HCT116 (cell line): ENCODE data around the gene PIAS4. TPM values are rescaled to one million over a fixed set of nuclear protein-coding genes. Genes with fewer than 3 reads are reported as not detected.

Source experiments
- ATAC-seq: fragments of 200-7000 bp; cut with Tn5 transposase; 2 replicates; pipeline ENCODE4 v1.9.1; 2020; ENCODE audit warnings: mild to moderate bottlenecking, moderate library complexity
- BruUV-seq: library from RNA; stranded (reverse); fragments of 400-500 nt; replicated peaks from 2 replicates; lab custom pipeline; 2021; lab: Mats Ljungman, UMichigan
- CTCF ChIA-PET: fragments of 300-600 bp; sonication (Branson Sonifier 250); formaldehyde crosslinking; loops from one replicate; lab custom pipeline; 2021; ENCODE audit warnings: antibody characterized with exemption; lab: Charles Lee
- POLR2A ChIA-PET: fragments of 300-600, 350-600 bp; sonication (Branson Sonifier 250); formaldehyde crosslinking; loops from one replicate; lab custom pipeline; 2021; ENCODE audit warnings: antibody characterized with exemption; lab: Charles Lee
- RAD21 ChIA-PET, 2 experiments: fragments of 300-600 bp; sonication (Branson Sonifier 250); formaldehyde crosslinking; loops; one replicate each; lab custom pipeline; 2023; ENCODE audit warnings: low total read pairs in 2 of 2; ENCODE audit not compliant: uncharacterized antibody in 2 of 2, unreplicated experiment in 2 of 2, low non-redundant PET in 1 of 2; lab: Charles Lee
- DNase-seq: peaks from one replicate; pipeline ENCODE4 v3.0.0-alpha.2; 2010; ENCODE audit warnings: low read depth, low spot score
- H2AFZ ChIP-seq: fragments of 200-600 bp; shearing (Covaris generic), sonication (generic); 2 replicates; pipeline ENCODE4 v1.6.1; 2017; ENCODE audit warnings: low read depth, mixed run types, mixed read lengths, antibody characterized with exemption, low read length; ENCODE audit not compliant: poor library complexity, severe bottlenecking
- H3K27ac ChIP-seq: 2 replicates; pipeline ENCODE4 v1.5.1; 2012; ENCODE audit warnings: low read depth, low read length
- H3K27me3 ChIP-seq: fragments of 200-600 bp; sonication (generic); 2 replicates; pipeline ENCODE4 v1.6.1; 2016; ENCODE audit warnings: mixed run types, low read length, mixed read lengths; ENCODE audit not compliant: insufficient read depth
- H3K36me3 ChIP-seq, 2 experiments: fragments of 200-500 bp in 1 of 2; fragments of 200-600 bp in 1 of 2; sonication (Bioruptor generic) in 1 of 2; sonication (generic) in 1 of 2; 2 replicates each; pipeline versions ENCODE4 v1.5.1 to v1.6.1; 2014 to 2016; ENCODE audit warnings: low read length in 2 of 2, inconsistent platforms in 1 of 2, mixed read lengths in 1 of 2, mixed run types in 1 of 2; ENCODE audit not compliant: insufficient read depth in 2 of 2, control insufficient read depth in 1 of 2
- H3K4me1 ChIP-seq, 2 experiments: fragments of 200-600 bp in 1 of 2; sonication (generic) in 1 of 2; 2 replicates each; pipeline versions ENCODE4 v1.5.1 to v1.6.1; 2012 to 2017; ENCODE audit warnings: low read length in 2 of 2, inconsistent platforms in 1 of 2, mild to moderate bottlenecking in 1 of 2, mixed read lengths in 1 of 2, mixed run types in 1 of 2, moderate library complexity in 1 of 2; ENCODE audit not compliant: insufficient read depth in 2 of 2, control insufficient read depth in 1 of 2
- H3K4me2 ChIP-seq: fragments of 200-600 bp; sonication (generic); 2 replicates; pipeline ENCODE4 v1.6.1; 2017; ENCODE audit warnings: mixed run types, low read length, mixed read lengths
- H3K4me3 ChIP-seq, 2 experiments: fragments of 200-600 bp in 1 of 2; sonication (generic) in 1 of 2; replicated peaks in 1 of 2; 2 replicates each; pipeline ENCODE4 v1.5.1; 2011 to 2016; ENCODE audit warnings: low read length in 2 of 2, control low read depth in 1 of 2, low read depth in 1 of 2, mild to moderate bottlenecking in 1 of 2, mixed read lengths in 1 of 2, mixed run types in 1 of 2
- H3K79me2 ChIP-seq: fragments of 200-600 bp; sonication (generic); 2 replicates; pipeline ENCODE4 v1.6.1; 2017; ENCODE audit warnings: mild to moderate bottlenecking, mixed run types, low read length, moderate library complexity, mixed read lengths; ENCODE audit not compliant: insufficient read depth
- H3K9ac ChIP-seq: fragments of 200-600 bp; sonication (generic); 2 replicates; pipeline ENCODE4 v1.6.1; 2016; ENCODE audit warnings: low read length, mixed read lengths
- H3K9me2 ChIP-seq: fragments of 200-600 bp; sonication (generic), shearing (Covaris generic); 2 replicates; pipeline ENCODE4 v1.6.1; 2017; ENCODE audit warnings: mixed run types, mild to moderate bottlenecking, moderate library complexity; ENCODE audit not compliant: insufficient read depth
- H3K9me3 ChIP-seq, 2 experiments: fragments of 200-500 bp in 1 of 2; fragments of 200-600 bp in 1 of 2; sonication (Bioruptor generic) in 1 of 2; sonication (generic) in 1 of 2; 2 replicates each; pipeline ENCODE4 v1.6.1; 2014 to 2017; ENCODE audit warnings: low read length in 2 of 2, mixed read lengths in 2 of 2, inconsistent platforms in 1 of 2, low read depth in 1 of 2, mild to moderate bottlenecking in 1 of 2, mixed run types in 1 of 2, moderate library complexity in 1 of 2; ENCODE audit not compliant: control insufficient read depth in 1 of 2, insufficient read depth in 1 of 2
- H4K20me1 ChIP-seq: fragments of 200-600 bp; sonication (generic), shearing (Covaris generic); 2 replicates; pipeline ENCODE4 v1.6.1; 2017; ENCODE audit warnings: mixed run types, mild to moderate bottlenecking, moderate library complexity; ENCODE audit not compliant: insufficient read depth
- CBX3 ChIP-seq: IDR thresholded peaks from 2 replicates; pipeline ENCODE4 v1.6.1; 2012; ENCODE audit warnings: low read depth
- CEBPB ChIP-seq: IDR thresholded peaks from 2 replicates; pipeline ENCODE4 v1.6.1; 2012; ENCODE audit warnings: low read depth
- EGR1 ChIP-seq: IDR thresholded peaks from 2 replicates; pipeline ENCODE4 v1.6.1; 2012; ENCODE audit warnings: low read depth
- ELF1 ChIP-seq: IDR thresholded peaks from 2 replicates; pipeline ENCODE4 v1.6.1; 2012; ENCODE audit warnings: low read depth, borderline replicate concordance
- EZH2phosphoT487 ChIP-seq: fragments of 200-600 bp; IDR thresholded peaks from 2 replicates; pipeline ENCODE4 v1.6.1; 2018; ENCODE audit warnings: antibody characterized with exemption, borderline replicate concordance
- FOSL1 ChIP-seq: IDR thresholded peaks from 2 replicates; pipeline ENCODE4 v1.6.1; 2012; ENCODE audit warnings: low read depth
- JUND ChIP-seq: IDR thresholded peaks from 2 replicates; pipeline ENCODE4 v1.6.1; 2012
- MAX ChIP-seq: IDR thresholded peaks from 2 replicates; pipeline ENCODE4 v1.6.1; 2012
- POLR2A ChIP-seq: IDR thresholded peaks from 2 replicates; pipeline ENCODE4 v1.7.0; 2011; ENCODE audit warnings: borderline replicate concordance; ENCODE audit not compliant: insufficient read depth, insufficient read length; ENCODE audit errors: extremely low read depth
- POLR2AphosphoS5 ChIP-seq: IDR thresholded peaks from 2 replicates; pipeline ENCODE4 v1.6.1; 2011; ENCODE audit warnings: mild to moderate bottlenecking, low read depth, low read length, moderate library complexity
- RAD21 ChIP-seq: IDR thresholded peaks from 2 replicates; pipeline ENCODE4 v1.6.1; 2012; ENCODE audit warnings: low read depth, mild to moderate bottlenecking
- SP1 ChIP-seq: IDR thresholded peaks from 2 replicates; pipeline ENCODE4 v1.6.1; 2012; ENCODE audit warnings: low read depth
- SRF ChIP-seq: IDR thresholded peaks from 2 replicates; pipeline ENCODE4 v1.6.1; 2012; ENCODE audit warnings: low read depth
- TCF7L2 ChIP-seq: IDR thresholded peaks from 2 replicates; pipeline ENCODE4 v1.7.0; 2011; ENCODE audit warnings: borderline replicate concordance, inconsistent platforms; ENCODE audit not compliant: insufficient read depth, insufficient read length; ENCODE audit errors: extremely low read depth
- YY1 ChIP-seq: IDR thresholded peaks from 2 replicates; pipeline ENCODE4 v1.6.1; 2011; ENCODE audit warnings: low read length, low read depth, moderate library complexity, mild to moderate bottlenecking; ENCODE audit not compliant: insufficient replicate concordance; ENCODE audit errors: extremely low read depth
- ZFX ChIP-seq: fragments of 450-650 bp; IDR thresholded peaks from 2 replicates; pipeline ENCODE4 v1.6.1; 2017
- ZNF274 ChIP-seq: fragments of 200-500 bp; sonication (Bioruptor generic); IDR thresholded peaks from 2 replicates; pipeline ENCODE4 v1.6.1; 2014; ENCODE audit warnings: mild to moderate bottlenecking, low read depth, low read length, inconsistent platforms
- intact Hi-C: fragments of 100-400 bp; cut with micrococcal nuclease; formaldehyde crosslinking; loops from 2 replicates; pipeline ENCODE4 v1.10.0; 2022
- total RNA-seq: library from RNA; stranded (reverse); gene quantifications from one replicate; pipeline ENCODE4 v1.2.1, GENCODE V29; 2021; ENCODE audit not compliant: unreplicated experiment
- TF ChIP-seq, protein P1 (sequence below): IDR thresholded peaks from 2 replicates; pipeline ENCODE4 v1.6.1; 2012
- TF ChIP-seq, protein P2 (sequence below), 3 experiments: fragments of 200-600 bp in 1 of 3; sonication (generic) in 1 of 3; IDR thresholded peaks in 2 of 3; conservative IDR thresholded peaks in 1 of 3; 2 replicates each; pipeline ENCODE4 v1.5.1; 2012 to 2017; ENCODE audit warnings: low read depth in 2 of 3, low read length in 2 of 3, antibody characterized with exemption in 1 of 3, borderline replicate concordance in 1 of 3, control low read depth in 1 of 3, mild to moderate bottlenecking in 1 of 3, mixed read lengths in 1 of 3, mixed run types in 1 of 3, moderate library complexity in 1 of 3; ENCODE audit not compliant: insufficient read depth in 1 of 3
- TF ChIP-seq, protein P3 (sequence below): IDR thresholded peaks from 2 replicates; pipeline ENCODE4 v1.6.1; 2012; ENCODE audit warnings: low read depth

Gene PIAS4
- total RNA-seq, 1 experiment from 2014 or later: 28.4 TPM

- peaks cover 6 to 22% of the 10 kb centered on the region in 2 experiments; a peak in 2 of 4 replicates for H3K36me3 ChIP-seq
- DNase-seq: no peak
- H3K9me2 ChIP-seq: no peaks in the 10 kb centered on the region
- intact Hi-C loops: loop anchor here (2.0 kb wide), 1 partner anchor 117 kb away; no protein-coding TSS in a partner anchor
- no peaks in the 10 kb centered on the region for H4K20me1 ChIP-seq
- peak overlapping the region; percentile 83 for H3K4me2 ChIP-seq
- peak; percentile 9 for ATAC-seq
- peak overlapping the region; percentile 76 for H3K27ac ChIP-seq
- peak overlapping the region; percentile 82 to 96 for H3K4me3 ChIP-seq
- TSS peak; percentile 60 for BruUV-seq
- H3K4me1 ChIP-seq: peaks cover 15 to 30% of the 10 kb centered on the region in 2 experiments
- ChIA-PET CTCF (interaction anchor here (0.9 to 1.4 kb wide), 6 partner anchors 16 to 297 kb away, joined by 3 to 11 read pairs (median 5); no protein-coding TSS in a partner anchor), POLR2A (interaction anchor here (1.3 to 5.4 kb wide), 6 partner anchors 10 to 118 kb away, joined by 3 to 60 read pairs (median 6); partner anchors contain the start of gene EEF2), RAD21 (no interaction called here)
- H3K9ac ChIP-seq: peak overlapping the region; percentile 99
- H3K9me3 ChIP-seq: no peaks in the 10 kb centered on the region
- peaks cover 54% of the 10 kb centered on the region for H3K79me2 ChIP-seq
- no peaks in the 10 kb centered on the region for H3K27me3 ChIP-seq
- TF ChIP-seq, protein P1, sequence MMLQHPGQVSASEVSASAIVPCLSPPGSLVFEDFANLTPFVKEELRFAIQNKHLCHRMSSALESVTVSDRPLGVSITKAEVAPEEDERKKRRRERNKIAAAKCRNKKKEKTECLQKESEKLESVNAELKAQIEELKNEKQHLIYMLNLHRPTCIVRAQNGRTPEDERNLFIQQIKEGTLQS: no peak
- TF ChIP-seq ZFX (no peak), POLR2A (no peak), SRF (no peak), ZNF274 (no peak), SP1 (no peak), EZH2phosphoT487 (no peak), CEBPB (no peak), FOSL1 (no peak), EGR1 (no peak), JUND (no peak), POLR2AphosphoS5 (no peak), ELF1 (no peak), MAX (peak; percentile 20; the same call in 1 of the 2 replicates), RAD21 (no peak), TCF7L2 (no peak), YY1 (peak; percentile 62), CBX3 (no peak)
- TF ChIP-seq, protein P2, sequence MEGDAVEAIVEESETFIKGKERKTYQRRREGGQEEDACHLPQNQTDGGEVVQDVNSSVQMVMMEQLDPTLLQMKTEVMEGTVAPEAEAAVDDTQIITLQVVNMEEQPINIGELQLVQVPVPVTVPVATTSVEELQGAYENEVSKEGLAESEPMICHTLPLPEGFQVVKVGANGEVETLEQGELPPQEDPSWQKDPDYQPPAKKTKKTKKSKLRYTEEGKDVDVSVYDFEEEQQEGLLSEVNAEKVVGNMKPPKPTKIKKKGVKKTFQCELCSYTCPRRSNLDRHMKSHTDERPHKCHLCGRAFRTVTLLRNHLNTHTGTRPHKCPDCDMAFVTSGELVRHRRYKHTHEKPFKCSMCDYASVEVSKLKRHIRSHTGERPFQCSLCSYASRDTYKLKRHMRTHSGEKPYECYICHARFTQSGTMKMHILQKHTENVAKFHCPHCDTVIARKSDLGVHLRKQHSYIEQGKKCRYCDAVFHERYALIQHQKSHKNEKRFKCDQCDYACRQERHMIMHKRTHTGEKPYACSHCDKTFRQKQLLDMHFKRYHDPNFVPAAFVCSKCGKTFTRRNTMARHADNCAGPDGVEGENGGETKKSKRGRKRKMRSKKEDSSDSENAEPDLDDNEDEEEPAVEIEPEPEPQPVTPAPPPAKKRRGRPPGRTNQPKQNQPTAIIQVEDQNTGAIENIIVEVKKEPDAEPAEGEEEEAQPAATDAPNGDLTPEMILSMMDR (IDR thresholded peaks at IDR 0.05 in 2 of 3, conservative IDR thresholded peaks at IDR 0.05 in 1 of 3; ENCODE audit: borderline replicate concordance in 1 of 3, insufficient read depth in 1 of 3, low read depth in 2 of 3, low read length in 2 of 3): 0 out of 6 replicates have a peak, but pooled peaks of 1 of the 3 experiments have one; percentile 28
- TF ChIP-seq, protein P3, sequence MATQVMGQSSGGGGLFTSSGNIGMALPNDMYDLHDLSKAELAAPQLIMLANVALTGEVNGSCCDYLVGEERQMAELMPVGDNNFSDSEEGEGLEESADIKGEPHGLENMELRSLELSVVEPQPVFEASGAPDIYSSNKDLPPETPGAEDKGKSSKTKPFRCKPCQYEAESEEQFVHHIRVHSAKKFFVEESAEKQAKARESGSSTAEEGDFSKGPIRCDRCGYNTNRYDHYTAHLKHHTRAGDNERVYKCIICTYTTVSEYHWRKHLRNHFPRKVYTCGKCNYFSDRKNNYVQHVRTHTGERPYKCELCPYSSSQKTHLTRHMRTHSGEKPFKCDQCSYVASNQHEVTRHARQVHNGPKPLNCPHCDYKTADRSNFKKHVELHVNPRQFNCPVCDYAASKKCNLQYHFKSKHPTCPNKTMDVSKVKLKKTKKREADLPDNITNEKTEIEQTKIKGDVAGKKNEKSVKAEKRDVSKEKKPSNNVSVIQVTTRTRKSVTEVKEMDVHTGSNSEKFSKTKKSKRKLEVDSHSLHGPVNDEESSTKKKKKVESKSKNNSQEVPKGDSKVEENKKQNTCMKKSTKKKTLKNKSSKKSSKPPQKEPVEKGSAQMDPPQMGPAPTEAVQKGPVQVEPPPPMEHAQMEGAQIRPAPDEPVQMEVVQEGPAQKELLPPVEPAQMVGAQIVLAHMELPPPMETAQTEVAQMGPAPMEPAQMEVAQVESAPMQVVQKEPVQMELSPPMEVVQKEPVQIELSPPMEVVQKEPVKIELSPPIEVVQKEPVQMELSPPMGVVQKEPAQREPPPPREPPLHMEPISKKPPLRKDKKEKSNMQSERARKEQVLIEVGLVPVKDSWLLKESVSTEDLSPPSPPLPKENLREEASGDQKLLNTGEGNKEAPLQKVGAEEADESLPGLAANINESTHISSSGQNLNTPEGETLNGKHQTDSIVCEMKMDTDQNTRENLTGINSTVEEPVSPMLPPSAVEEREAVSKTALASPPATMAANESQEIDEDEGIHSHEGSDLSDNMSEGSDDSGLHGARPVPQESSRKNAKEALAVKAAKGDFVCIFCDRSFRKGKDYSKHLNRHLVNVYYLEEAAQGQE: no peak
- no peak overlapping the region for H2AFZ ChIP-seq
These were observed 37.9 kb upstream of the PIAS4 start for GRCh38 chr19:3969435-3970312.
